ES-I3 (cell line): ENCODE results near the gene ACER1.

ENCODE experiments used
- H3K36me3 ChIP-seq: 2 replicates; pipeline ENCODE4 v1.6.1; 2013; ENCODE audit warnings: mild to moderate bottlenecking, low read length, control low read depth, moderate library complexity; ENCODE audit not compliant: insufficient read depth
- H3K4me1 ChIP-seq: 2 replicates; pipeline ENCODE4 v1.6.1; 2013; ENCODE audit warnings: mild to moderate bottlenecking, control low read depth, low read length; ENCODE audit not compliant: insufficient read depth
- H3K9ac ChIP-seq: 2 replicates; pipeline ENCODE4 v1.6.1; 2013; ENCODE audit warnings: low read depth, mild to moderate bottlenecking, low read length, moderate library complexity
- H3K9me3 ChIP-seq: 2 replicates; pipeline ENCODE4 v1.6.1; 2013; ENCODE audit warnings: mild to moderate bottlenecking, low read length, moderate library complexity; ENCODE audit not compliant: control insufficient read depth, insufficient read depth

The ACER1 gene

GRCh38 chr19:6271721-6272410 lies 61.5 kb downstream of the ACER1 start:
- H3K9me3 ChIP-seq = no peaks in the 10 kb centered on the region

GRCh38 chr19:6271251-6271650 lies 62.2 kb downstream of the ACER1 start:
- H3K4me1 ChIP-seq = peaks cover 42% of the 10 kb centered on the region

More at GRCh38 chr19:6271721-6272410, 61.5 kb downstream of the ACER1 start:
- no peak overlapping the region; the same call in 1 of the 2 replicates for H3K9ac ChIP-seq
- no peaks in the 10 kb centered on the region; the same call in 1 of the 2 replicates for H3K36me3 ChIP-seq
- peaks cover 42% of the 10 kb centered on the region for H3K4me1 ChIP-seq

GRCh38 chr19:6270822-6271221 lies 62.6 kb downstream of the ACER1 start:
- no peaks in the 10 kb centered on the region; the same call in 1 of the 2 replicates for H3K36me3 ChIP-seq
- H3K9me3 ChIP-seq = no peaks in the 10 kb centered on the region
- H3K4me1 ChIP-seq = peaks cover 42% of the 10 kb centered on the region
- no peak overlapping the region for H3K9ac ChIP-seq

More at GRCh38 chr19:6271251-6271650, 62.2 kb downstream of the ACER1 start:
- Histone ChIP-seq H3K9me3 (no peaks in the 10 kb centered on the region), H3K36me3 (no peaks in the 10 kb centered on the region; the same call in 1 of the 2 replicates), H3K9ac (no peak overlapping the region)

GRCh38 chr19:6270076-6270745 lies 63.2 kb downstream of the ACER1 start:
- Histone ChIP-seq H3K9me3 (no peaks in the 10 kb centered on the region), H3K4me1 (peaks cover 41% of the 10 kb centered on the region), H3K36me3 (no peaks in the 10 kb centered on the region; the same call in 1 of the 2 replicates), H3K9ac (no peak overlapping the region)

GRCh38 chr19:6269101-6269886 lies 64.1 kb downstream of the ACER1 start:
- Histone ChIP-seq H3K9me3 (no peaks in the 10 kb centered on the region), H3K36me3 (no peaks in the 10 kb centered on the region; the same call in 1 of the 2 replicates), H3K9ac (no peak overlapping the region), H3K4me1 (peaks cover 37% of the 10 kb centered on the region)

- no peaks in the 10 kb centered on the region; the same call in 1 of the 2 replicates for H3K36me3 ChIP-seq
- peaks cover 29% of the 10 kb centered on the region for H3K4me1 ChIP-seq
- H3K9ac ChIP-seq = no peak overlapping the region
- H3K9me3 ChIP-seq = no peaks in the 10 kb centered on the region
Measured at GRCh38 chr19:6268382-6268771, 65.0 kb downstream of the ACER1 start.

- H3K36me3 ChIP-seq = no peaks in the 10 kb centered on the region; the same call in 1 of the 2 replicates
- H3K9ac ChIP-seq = no peak overlapping the region
- peaks cover 23% of the 10 kb centered on the region for H3K4me1 ChIP-seq
- no peaks in the 10 kb centered on the region for H3K9me3 ChIP-seq
Measured at GRCh38 chr19:6267552-6268381, 65.6 kb downstream of the ACER1 start.

- Histone ChIP-seq H3K4me1 (peaks cover 5% of the 10 kb centered on the region; the same call in 1 of the 2 replicates), H3K9ac (no peak overlapping the region), H3K36me3 (peaks cover 4% of the 10 kb centered on the region; the same call in 1 of the 2 replicates), H3K9me3 (no peaks in the 10 kb centered on the region)
Measured at GRCh38 chr19:6264803-6265202, 68.6 kb downstream of the ACER1 start.

- Histone ChIP-seq H3K36me3 (peaks cover 7% of the 10 kb centered on the region), H3K9ac (no peak overlapping the region), H3K9me3 (no peaks in the 10 kb centered on the region)
Measured at GRCh38 chr19:6263735-6264444, 69.5 kb downstream of the ACER1 start.

GRCh38 chr19:6263306-6263705 lies 70.1 kb downstream of the ACER1 start:
- H3K9me3 ChIP-seq = no peaks in the 10 kb centered on the region
- peaks cover 5% of the 10 kb centered on the region; the same call in 1 of the 2 replicates for H3K4me1 ChIP-seq
- H3K9ac ChIP-seq = no peak overlapping the region
- peaks cover 7% of the 10 kb centered on the region for H3K36me3 ChIP-seq

More at GRCh38 chr19:6263735-6264444, 69.5 kb downstream of the ACER1 start:
- peaks cover 5% of the 10 kb centered on the region; the same call in 1 of the 2 replicates for H3K4me1 ChIP-seq

GRCh38 chr19:6262519-6262918 lies 70.9 kb downstream of the ACER1 start:
- no peak overlapping the region for H3K9ac ChIP-seq
- no peaks in the 10 kb centered on the region for H3K9me3 ChIP-seq
- H3K36me3 ChIP-seq = peaks cover 7% of the 10 kb centered on the region
- peaks cover 5% of the 10 kb centered on the region; the same call in 1 of the 2 replicates for H3K4me1 ChIP-seq

GRCh38 chr19:6261883-6262282 lies 71.5 kb downstream of the ACER1 start:
- Histone ChIP-seq H3K9ac (no peak overlapping the region), H3K4me1 (peaks cover 5% of the 10 kb centered on the region; the same call in 1 of the 2 replicates), H3K36me3 (peaks cover 7% of the 10 kb centered on the region), H3K9me3 (no peaks in the 10 kb centered on the region)
